ENCODE measurements around the gene SYT13.

The SYT13 gene

DNA sequence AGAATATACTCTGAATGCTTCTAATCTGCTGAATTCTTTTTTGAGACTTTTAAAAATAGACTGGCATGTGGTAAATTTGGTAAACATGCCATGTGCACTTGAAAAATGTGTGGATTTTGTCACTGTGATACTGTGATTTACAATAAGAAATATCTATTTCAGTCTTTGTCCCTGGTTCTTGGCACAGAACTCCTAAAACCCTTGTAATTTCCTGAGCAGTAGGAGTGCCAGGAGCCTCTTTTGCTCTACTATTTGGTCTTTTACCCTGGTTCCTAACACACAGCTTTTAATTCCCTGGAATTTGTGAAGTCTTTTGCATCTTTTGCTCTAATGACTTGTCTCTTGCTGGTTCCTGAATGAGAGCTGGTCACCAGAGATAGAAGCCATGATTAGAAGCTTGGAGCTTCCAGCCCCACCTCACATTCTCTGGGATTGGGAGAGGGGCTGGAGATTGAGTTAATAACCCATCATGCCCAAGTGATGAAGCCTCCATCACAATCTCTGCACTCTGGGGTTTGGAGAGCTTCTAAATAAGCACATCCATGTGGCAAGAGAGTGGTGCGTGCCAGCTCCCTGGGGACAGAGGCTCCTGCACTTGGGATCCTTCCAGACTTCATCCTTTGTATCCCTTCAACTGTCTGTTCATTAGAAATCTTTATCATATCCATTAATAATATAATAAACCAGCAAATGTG is 27.2 kb upstream of the SYT13 start:
- in situ Hi-C loops (cut with MboI; ENCODE audit: low sequenced_read_pairs), result no loop called here

DNA sequence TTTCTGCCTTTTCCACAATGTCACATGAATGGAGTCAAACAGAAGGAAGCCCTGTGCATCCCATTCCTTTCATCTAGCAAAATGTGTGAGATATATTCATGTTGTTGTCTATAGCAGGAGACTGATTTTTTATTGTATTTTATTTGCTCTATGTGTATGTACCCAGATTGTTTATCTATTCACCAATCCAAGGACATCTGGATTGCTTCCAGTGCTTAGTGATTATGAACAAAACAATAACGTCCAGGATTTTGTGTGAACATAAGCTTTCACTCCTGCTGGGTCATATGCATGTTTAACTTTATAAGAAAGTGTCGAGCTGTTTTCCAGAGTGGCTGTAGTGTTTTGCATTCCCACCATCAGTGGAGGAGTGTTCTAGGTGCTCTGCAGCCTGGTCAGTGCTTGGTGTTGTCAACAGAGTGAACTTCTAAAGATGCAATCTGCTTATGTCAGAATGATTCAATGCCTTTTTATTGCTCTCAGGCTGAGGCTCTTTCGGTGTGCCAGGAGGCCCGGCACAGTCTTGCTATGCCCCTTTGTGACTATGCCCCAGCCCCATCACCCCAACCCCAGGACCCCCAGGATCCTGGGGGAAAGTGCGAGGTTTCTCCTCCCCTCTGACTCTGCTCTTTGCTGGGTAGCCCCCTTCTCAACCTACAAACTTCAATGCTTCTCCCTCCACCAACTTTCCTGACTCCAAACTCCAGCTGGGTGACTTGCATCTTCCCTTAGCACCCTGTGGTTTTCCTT is 19.9 kb upstream of the SYT13 start:
- in situ Hi-C loops (cut with MboI; ENCODE audit: low sequenced_read_pairs), result no loop called here

DNA sequence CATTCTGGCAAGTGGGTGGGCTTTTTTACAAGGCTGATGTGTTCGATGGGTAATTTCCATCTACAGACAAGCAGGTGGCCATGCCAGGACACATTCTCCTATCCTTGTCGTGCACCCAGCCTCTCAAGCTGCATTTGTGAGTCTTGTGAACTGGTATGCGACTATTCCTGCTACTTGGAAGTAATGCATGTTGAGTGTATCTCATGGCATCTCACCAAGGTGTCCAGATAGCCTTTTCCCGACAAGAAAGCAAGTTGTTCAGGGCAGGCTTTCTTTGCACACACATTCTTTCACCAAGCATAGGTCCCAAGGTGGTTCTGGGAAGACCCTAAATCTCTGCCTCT is 18.8 kb upstream of the SYT13 start:
- in situ Hi-C loops (cut with MboI; ENCODE audit: low sequenced_read_pairs), result no loop called here

DNA sequence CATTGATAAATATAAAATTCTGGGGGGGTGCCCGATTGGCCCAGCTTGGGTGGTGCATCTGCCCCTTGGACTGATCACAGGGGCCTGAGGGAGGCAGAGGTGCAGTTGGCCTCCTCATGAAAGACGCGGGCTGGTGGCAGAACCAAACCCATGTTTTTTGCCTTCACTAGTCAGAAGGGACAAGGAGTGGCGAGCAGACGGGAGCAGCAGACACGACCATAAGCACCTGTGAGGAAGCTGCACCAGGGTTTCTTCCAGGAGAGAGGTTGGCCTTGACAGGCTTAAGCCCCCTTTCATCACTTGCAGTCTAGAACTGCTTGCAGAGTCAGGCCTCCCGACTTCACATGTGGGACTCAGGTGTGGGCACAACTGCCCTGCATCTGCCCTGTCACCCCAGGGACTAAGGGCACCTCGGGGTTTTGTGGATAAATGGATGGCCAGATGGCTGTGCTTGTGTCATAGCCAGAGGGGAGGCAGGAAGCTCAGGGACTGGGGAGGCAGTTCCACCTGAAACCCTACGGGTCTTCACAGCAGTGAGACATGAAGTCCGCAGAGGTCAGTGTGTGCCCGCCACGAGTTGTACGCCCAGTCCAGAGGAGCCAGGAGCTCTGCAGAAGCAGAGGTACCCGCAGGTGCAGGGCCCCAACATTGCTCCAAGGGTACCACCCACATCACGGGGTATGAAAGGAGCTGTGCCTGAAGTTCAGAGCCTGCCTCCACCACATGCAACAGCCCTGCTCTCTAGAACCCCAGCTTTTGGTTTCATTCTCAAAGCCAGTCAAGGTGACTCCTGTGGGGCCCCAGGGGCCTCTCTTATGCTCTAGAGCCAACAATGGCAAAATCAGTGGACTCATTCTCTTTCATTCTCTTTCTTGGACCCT is 18.2 kb upstream of the SYT13 start:
- in situ Hi-C loops (cut with MboI; ENCODE audit: low sequenced_read_pairs), result no loop called here

DNA sequence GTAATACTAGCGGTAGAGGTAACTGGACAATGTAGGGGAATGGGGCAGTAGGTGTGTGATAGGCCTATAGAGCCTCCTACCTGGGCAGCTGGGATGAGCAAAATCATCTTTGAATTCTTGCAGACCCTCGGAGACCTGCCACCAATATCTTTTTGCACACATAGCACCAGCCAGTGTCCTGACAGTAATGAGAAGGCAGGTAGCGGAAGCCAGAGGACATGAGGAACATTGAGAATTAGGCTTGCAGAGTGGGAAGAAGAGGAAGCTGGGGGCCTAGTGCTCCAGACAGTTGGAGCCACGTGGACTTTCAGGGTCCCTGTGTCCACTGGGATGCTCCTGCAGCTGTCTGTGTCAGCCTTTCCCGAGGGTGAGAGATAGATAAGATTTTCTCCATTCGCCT is 17.2 kb upstream of the SYT13 start:
- in situ Hi-C loops (cut with MboI; ENCODE audit: low sequenced_read_pairs), result no loop called here

DNA sequence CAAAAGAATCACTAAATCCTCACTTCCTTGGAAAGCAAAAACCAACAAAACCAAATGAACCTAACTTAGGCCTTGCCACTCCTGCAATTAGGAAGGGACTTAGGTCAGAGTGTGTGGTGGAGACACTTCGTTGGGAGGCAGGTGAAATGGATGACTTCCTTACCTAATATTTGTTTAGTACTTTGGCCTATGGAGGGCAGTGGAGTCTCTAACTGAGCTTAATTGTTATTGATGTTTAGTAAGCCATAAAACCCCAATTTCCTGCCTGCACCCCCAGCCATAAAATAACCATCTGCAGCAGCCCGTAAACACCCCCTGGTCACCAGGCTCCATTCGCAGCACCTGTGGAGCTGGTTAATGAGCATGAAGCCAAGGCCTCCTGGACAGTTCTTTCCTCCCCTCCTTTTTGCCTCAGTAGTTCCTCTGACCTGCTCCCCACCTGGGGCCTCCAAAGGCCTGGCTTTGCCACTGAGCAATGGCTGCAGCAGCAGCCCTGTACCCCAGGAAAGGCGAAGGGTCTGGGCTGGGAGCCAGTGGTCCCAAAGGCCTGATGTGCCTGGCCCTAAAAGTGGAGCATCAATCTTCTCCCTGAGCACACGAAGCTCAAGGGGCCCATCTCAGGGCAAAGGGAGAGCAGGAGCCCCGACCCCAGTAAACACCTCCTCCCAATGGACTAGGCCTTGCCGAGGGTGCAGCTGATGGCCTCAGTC is 15.6 kb upstream of the SYT13 start:
- in situ Hi-C loops (cut with MboI; ENCODE audit: low sequenced_read_pairs), result no loop called here

DNA sequence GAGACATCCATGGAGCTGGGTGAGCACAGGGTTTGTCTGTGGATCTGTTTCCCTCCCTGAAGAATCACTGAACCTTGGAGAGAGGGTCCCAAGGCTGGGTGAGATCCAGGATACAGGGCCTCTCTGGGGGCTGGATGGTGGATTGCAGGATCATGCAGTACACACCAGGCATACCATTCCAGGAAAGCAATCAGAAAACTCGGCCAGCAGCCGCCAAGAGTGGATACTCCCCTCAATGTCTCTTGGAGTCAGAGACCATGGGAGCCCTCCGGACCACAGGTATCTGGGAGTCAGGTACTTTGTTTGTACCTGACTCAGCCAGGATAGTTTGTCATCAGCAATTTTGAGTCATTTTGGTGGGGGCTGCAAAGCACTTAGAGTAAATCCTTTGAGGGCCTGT is 14.6 kb upstream of the SYT13 start:
- in situ Hi-C loops (cut with MboI; ENCODE audit: low sequenced_read_pairs), result no loop called here

DNA sequence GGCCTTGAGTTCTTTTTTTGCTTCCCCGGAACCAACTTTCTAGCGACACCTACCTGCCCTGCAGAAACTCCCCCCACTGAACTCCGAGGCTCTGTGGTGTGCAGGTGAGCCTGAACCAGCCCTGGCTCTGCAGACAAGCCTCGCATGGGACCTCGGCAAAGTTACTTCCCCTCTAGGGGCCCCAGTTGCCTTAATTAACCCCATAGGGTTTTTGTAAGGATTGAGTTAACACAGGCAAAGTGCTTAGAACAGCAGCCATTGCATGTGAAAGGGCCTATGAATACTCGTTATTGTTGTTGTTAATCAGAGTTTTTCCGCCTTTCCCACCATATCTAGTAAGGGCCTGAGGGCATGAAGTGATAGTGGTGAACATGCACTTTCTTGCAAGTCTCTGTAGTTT is 12.6 kb upstream of the SYT13 start:
- in situ Hi-C loops (cut with MboI; ENCODE audit: low sequenced_read_pairs), result loop anchor here (25.0 kb wide), 2 partner anchors 186 to 361 kb away; no protein-coding TSS in a partner anchor

DNA sequence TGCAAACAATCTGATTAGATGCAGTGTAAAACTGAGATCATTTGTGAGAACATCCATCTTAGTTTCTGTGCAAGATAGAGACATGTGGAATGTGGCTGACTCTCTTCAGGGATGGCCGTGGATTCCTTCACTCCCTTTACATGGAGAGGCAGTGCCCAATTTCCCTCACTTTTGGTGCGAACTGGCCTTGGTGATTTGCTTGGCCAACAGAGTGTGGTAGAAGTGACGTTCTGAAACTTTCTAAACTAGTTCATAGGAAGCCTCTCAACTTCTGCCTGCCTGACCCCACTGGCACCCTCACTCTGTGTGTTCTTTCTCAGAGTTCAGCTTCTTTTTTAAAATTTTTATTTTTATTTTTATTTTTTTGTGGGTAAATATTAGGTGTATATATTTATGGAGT is 9.9 kb upstream of the SYT13 start:
- in situ Hi-C loops (cut with MboI; ENCODE audit: low sequenced_read_pairs), result loop anchor here (25.0 kb wide), 2 partner anchors 184 to 359 kb away; no protein-coding TSS in a partner anchor

DNA sequence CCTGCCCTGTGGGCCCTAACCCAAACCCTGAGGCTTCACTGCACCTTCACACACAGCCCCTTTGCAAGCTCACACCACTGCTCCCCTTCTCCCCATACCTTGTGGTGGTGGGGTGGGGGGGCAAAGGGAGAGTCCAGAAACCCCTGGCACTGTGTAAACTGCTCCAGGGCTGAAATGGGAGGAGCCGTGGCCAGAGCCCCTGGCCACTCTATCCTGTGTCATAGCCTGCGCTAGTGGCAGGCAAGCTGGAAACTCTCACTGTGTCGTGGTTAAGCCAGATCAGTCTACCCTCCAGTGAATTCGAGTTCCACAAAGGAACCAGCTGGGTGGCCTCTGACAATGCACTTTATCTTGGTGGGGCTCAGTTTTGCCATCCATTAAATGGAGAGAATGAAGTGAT is 8.4 kb upstream of the SYT13 start:
- in situ Hi-C loops (cut with MboI; ENCODE audit: low sequenced_read_pairs), result loop anchor here (25.0 kb wide), 2 partner anchors 182 to 357 kb away; no protein-coding TSS in a partner anchor

DNA sequence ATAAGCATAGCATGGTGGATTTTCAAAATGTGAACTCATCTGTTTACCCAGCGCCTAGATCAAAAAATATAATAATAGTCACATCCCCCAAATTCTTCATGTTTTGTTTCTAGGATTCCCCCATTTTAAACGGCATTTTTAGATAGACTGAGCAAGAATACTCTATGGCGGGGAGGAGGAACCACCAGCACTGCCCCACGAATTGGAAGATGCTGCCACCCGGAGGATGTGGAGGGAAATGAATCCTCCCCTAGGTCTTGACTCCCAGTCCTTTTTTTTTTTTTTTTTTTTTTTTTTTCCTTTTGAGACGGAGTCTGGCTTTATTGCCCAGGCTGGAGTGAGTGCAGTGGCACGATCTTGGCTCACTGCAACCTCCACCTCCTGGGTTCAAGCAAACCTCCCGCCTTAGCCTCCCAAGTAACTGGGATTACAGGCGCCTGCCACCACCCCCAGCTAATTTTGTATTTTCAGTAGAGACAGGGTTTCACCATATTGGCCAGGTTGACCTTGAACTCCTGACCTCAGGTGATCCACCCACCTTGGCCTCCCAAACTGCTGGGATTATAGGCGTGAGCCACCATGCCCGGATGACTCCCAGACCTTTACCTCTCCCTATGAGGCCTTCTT is 7.5 kb upstream of the SYT13 start:
- in situ Hi-C loops (cut with MboI; ENCODE audit: low sequenced_read_pairs), result loop anchor here (25.0 kb wide), 2 partner anchors 181 to 356 kb away; no protein-coding TSS in a partner anchor

DNA sequence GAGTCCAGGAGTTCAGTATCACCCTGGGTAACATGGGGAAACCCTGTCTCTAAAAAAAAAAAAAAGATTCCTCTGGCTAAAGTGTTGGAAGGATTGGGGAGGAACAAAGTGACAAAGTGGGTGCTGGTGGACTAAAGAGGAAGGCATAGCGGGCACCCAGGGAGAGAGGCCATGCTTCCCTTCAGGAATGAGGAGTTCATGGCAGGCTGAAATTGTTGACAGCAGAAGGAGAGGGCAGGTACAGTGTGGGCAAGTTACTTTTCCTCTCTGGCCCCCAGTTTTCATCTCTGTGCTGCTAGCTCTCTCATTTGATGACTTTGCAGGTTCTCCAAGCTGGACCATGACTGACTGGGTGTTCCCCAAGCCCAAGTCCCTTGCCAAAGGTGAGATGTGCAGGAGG is 4.4 kb upstream of the SYT13 start:
- in situ Hi-C loops (cut with MboI; ENCODE audit: low sequenced_read_pairs), result loop anchor here (25.0 kb wide), 2 partner anchors 178 to 353 kb away; no protein-coding TSS in a partner anchor

DNA sequence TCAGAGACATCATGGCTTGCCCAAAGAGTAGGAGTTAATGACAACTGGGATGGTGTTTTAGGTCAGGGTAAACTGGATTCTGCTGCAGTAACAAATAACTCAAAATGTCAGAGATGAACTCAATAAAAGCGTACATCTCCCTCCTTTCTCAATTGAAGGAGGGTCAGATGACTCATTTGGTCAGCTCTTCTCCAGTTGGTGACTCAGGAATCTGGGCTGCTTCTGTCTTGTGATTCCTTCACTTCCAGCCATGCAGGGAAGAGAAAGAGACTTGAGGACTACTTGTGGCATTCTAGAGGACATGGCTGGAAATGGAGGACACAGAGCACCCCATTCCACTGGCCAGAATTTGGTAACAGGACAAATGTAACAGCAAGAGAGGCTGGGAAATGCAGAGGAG is 3.2 kb upstream of the SYT13 start:
- in situ Hi-C loops (cut with MboI; ENCODE audit: low sequenced_read_pairs), result loop anchor here (25.0 kb wide), 2 partner anchors 177 to 352 kb away; no protein-coding TSS in a partner anchor

DNA sequence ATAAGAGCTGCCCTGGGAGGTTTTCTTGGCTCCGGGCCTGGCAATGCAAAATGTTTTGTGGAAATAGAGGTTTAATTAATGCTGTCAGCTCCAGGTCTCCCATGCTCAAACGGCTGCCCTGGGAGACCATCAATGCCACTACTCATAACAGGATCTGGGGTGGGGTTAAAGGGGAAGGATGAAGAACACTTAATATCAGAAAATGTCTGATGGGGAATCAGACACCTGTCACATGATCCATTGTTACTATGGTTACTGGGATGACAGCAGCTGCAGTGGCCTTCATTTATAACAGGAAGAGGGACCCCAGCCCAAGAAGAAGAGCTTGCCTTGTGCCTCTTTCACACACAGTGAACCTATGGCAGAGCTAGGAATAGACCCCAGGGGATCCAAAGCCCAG is 2.2 kb upstream of the SYT13 start:
- in situ Hi-C loops (cut with MboI; ENCODE audit: low sequenced_read_pairs), result loop anchor here (25.0 kb wide), 2 partner anchors 176 to 351 kb away; no protein-coding TSS in a partner anchor

DNA sequence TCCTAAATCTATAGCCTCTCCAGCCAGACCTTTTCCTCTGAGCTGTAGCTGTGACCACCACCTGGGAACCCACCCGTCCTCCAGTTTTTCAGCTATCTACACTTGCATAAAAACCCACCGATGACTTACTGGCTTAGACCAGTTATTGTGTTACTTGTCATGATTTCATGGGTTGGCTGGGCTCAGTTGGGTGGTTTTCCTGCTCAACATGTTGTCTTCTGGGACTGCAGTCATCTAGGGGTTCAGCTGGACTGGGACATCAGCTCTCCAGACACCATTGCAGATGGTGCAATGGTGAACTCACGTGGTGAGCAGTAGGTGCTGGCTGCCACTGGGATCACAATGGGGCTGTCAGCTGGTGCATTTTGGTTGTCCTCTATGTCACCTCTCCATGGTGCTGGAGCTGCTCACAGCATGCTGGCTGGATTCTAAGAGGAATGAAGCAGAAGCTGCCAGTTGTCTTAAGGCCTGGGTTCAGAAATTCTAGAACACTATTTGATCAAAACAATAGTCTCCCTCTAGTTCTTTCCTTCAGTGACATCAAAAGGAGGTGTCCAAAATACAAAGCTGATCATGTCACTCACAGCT is 1.3 kb upstream of the SYT13 start:
- in situ Hi-C loops (cut with MboI; ENCODE audit: low sequenced_read_pairs), result loop anchor here (25.0 kb wide), 2 partner anchors 175 to 350 kb away; no protein-coding TSS in a partner anchor

DNA sequence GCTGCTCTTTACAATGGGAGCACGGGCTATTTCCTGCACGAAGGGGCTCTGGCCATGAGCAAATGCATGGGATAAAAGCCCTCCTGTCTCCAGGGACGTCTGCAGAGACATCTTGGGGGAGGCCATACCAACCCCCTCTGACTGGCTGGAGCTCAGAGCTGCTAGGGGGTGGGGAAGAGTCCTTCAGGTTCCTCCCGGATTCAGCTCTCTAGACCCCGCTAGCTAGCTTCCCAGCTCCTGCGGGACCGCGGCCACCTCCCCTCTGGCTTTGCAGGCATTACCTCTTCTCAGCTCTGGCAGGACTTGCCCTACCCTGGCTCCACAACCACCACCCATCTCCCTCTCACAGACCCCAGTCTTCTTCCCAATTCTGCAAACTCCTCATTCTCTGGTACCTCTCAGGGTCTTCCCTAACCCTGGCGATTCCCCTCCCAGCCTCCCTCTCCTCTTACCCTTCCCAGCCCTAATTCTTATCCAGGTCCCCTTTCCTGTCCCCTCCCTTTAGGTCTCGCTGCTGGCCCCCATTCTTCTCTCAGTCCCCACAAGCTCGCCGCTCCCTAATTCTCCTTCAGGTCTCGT is 802 bp downstream of the SYT13 start:
- in situ Hi-C loops (cut with MboI; ENCODE audit: low sequenced_read_pairs), result loop anchor here (25.0 kb wide), 2 partner anchors 173 to 348 kb away; no protein-coding TSS in a partner anchor

DNA sequence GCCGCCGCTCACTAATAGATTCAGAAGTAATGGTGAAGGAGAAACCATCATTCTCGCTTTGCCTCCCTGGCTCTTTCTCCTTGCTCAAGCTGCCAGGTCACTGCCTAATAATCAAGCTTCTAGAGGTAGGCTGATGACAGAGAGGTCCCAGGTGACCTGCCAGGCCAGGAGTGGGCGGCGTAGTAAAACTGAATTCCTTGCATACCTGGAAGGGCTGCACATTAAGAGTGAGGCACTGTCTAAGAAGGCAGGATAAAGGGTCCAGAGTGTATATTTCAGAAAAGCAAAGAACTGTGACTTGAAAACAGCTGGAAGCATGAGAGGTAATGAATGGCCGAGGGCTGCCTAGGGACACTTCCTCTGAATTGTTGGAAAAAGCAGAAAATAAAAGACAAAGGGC is 4.1 kb downstream of the SYT13 start:
- in situ Hi-C loops (cut with MboI; ENCODE audit: low sequenced_read_pairs), result loop anchor here (25.0 kb wide), 2 partner anchors 170 to 345 kb away; no protein-coding TSS in a partner anchor

DNA sequence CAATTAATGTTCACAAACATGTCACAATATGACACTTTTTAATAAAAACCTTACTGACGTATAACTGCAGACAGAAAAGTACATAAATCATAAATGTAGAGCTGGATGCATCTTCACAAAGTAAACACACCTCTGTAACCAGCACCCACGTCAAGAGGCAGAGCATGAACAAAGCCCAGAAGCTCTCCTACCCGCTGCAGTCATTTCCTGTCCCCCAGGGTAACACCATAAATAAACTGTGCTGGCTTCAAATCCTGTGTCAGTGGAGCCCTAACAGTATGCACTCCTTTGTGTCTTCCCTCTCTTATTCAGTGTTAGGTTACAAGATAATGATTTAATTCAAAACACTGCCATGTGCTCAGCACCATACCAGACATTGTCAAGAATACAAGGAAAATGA is 5.7 kb downstream of the SYT13 start:
- in situ Hi-C loops (cut with MboI; ENCODE audit: low sequenced_read_pairs), result loop anchor here (25.0 kb wide), 2 partner anchors 168 to 343 kb away; no protein-coding TSS in a partner anchor

DNA sequence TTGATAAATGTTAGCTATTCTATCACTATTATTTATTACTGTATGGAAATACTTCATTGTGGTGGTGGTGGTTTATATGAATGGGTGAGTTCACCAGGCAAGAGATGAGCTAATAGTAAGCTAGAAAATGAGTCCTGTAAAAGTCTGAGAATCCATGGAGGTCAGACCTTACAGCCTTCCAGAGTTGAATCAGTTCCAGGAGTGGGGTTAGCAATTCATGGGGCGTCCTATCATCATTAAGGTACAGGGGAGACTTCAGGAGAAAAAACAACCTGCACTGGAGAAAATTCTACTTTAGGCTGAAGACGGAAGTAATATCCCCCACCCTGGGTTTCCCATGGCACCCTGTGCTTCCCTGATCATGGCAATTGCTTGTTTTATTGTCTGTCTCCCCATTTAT is 6.5 kb downstream of the SYT13 start:
- in situ Hi-C loops (cut with MboI; ENCODE audit: low sequenced_read_pairs), result loop anchor here (25.0 kb wide), 2 partner anchors 167 to 342 kb away; no protein-coding TSS in a partner anchor

Measured in HL-60/S4 treated with phorbol 12-myristate 13-acetate at 8.2 ng/mL for 4 days and 3 days (cell line).